Kidney (tissue), 14 donors: ENCODE results near the gene CATSPER4. TPM values are rescaled to one million over a fixed set of nuclear protein-coding genes. Genes with fewer than 3 reads are reported as not detected.
A peak's percentile ranks its signal among the peaks of the same experiment; 100 is the strongest.

Experiments used
- DNase-seq, 5 donors: peaks; one replicate each; pipeline ENCODE4 v3.0.0-alpha.2; 2013 to 2020
- FAIRE-seq: peaks from 2 replicates; lab custom pipeline; 2012; peaks lifted over from hg19 to GRCh38; lab: Jason Lieb, UNC
- H3K27ac ChIP-seq, 2 donors: one replicate each; pipeline ENCODE4 v1.7.0; 2013; ENCODE audit warnings: low read depth in 2 of 2, low read length in 2 of 2, inconsistent platforms in 1 of 2
- H3K27me3 ChIP-seq: one replicate; pipeline ENCODE4 v1.7.1; 2013; ENCODE audit warnings: low read length, inconsistent platforms; ENCODE audit not compliant: control insufficient read depth, insufficient read depth
- H3K36me3 ChIP-seq, 3 donors: one replicate each; pipeline versions ENCODE4 v1.7.0 to v1.7.1; 2013; ENCODE audit warnings: low read length in 3 of 3, control low read depth in 1 of 3, inconsistent platforms in 1 of 3; ENCODE audit not compliant: insufficient read depth in 3 of 3, control insufficient read depth in 2 of 3
- H3K4me1 ChIP-seq, 3 donors: one replicate each; pipeline versions ENCODE4 v1.7.0 to v1.7.1; 2013; ENCODE audit warnings: low read length in 3 of 3, inconsistent platforms in 1 of 3, low read depth in 1 of 3; ENCODE audit not compliant: control insufficient read depth in 2 of 3, insufficient read depth in 2 of 3
- H3K4me3 ChIP-seq, 3 donors: one replicate each; pipeline versions ENCODE4 v1.7.0 to v1.8.1; 2013; ENCODE audit warnings: low read length in 3 of 3, control low read depth in 1 of 3, inconsistent platforms in 1 of 3
- H3K9ac ChIP-seq, 3 donors: one replicate each; pipeline versions ENCODE4 v1.7.0 to v1.7.1; 2013; ENCODE audit warnings: low read length in 3 of 3, control low read depth in 1 of 3, inconsistent platforms in 1 of 3
- H3K9me3 ChIP-seq, 3 donors: one replicate each; pipeline versions ENCODE4 v1.7.0 to v1.7.1; 2013; ENCODE audit warnings: low read length in 3 of 3, control low read depth in 1 of 3, inconsistent platforms in 1 of 3; ENCODE audit not compliant: control insufficient read depth in 2 of 3, insufficient read depth in 1 of 3
- CTCF ChIP-seq: IDR thresholded peaks from 3 replicates; pipeline ENCODE4 v1.5.1; 2012; ENCODE audit warnings: mild to moderate bottlenecking, moderate library complexity, borderline replicate concordance; ENCODE audit not compliant: insufficient read depth; ENCODE audit errors: extremely low read depth
- intact Hi-C: fragments of 100-400 bp; cut with DNase I; formaldehyde crosslinking; loops from one replicate; pipeline ENCODE4 v1.11.1; 2022
- polyA plus RNA-seq: library from polyadenylated mRNA; stranded (reverse); fragments of 350-450 nt; fragmentation: Illumina TruSeq; extraction: RNeasy Lipid Tissue Mini Kit (QIAGEN cat#74804); gene quantifications from one replicate; pipeline ENCODE4 v1.2.3, GENCODE V29; 2014; ENCODE audit warnings: low read depth, low replicate concordance; ENCODE audit not compliant: insufficient read depth
- total RNA-seq: library from RNA; stranded (reverse); fragmentation: NEBNext Ultra II Directional; extraction: Animal tissue kit (Norgen Biotek cat#: 25700); gene quantifications from one replicate; pipeline ENCODE4 v1.2.1, GENCODE V29; 2021
- donor health status: control.
- donor health status: control.
- donor health status: control.
- donor health status: control.
- donor health status: control.
- donor health status: DM: yes; HTN: yes; CAD: no.
- donor health status: Normal renal cell carcinoma (clear cell type).

CATSPER4 gene
- total and polyA plus RNA-seq, 2 donors from 2014 or later, result not detected

GRCh38 chr1:26168410-26169197 is 21.8 kb upstream of the CATSPER4 start, which contains the start of gene C1orf232:
TSS of gene C1orf232 (minus strand) at chr1:26168963. CDS start at chr1:26168499, 464 bp downstream.
- Histone ChIP-seq H3K27ac (peak within 1 kb of the TSS; percentile 33 to 67), H3K27me3 (no peaks in the 10 kb centered on the region), H3K36me3 (peaks cover 0 to 3% (median 0%) of the 10 kb centered on the region in 3 donors), H3K9ac (peak within 1 kb of the TSS in 2 of 3 donors; percentile 68 to 91), H3K4me3 (peak within 1 kb of the TSS; percentile 81 to 95 (median 83)), H3K9me3 (no peaks in the 10 kb centered on the region), H3K4me1 (peaks cover 0 to 10% (median 5%) of the 10 kb centered on the region in 3 donors)
- DNase-seq (peak in 4 of 5 donors; percentile 59 to 86 (median 76)), FAIRE-seq (no peak)
- no peak for TF ChIP-seq CTCF
- intact Hi-C loops, result no loop called here

- no peaks in the 10 kb centered on the region for H3K27me3 ChIP-seq
- peak overlapping the region in 1 of 2 donors; percentile 23 for H3K27ac ChIP-seq
- H3K4me3 ChIP-seq, result peak overlapping the region in 1 of 3 donors; percentile 95
- FAIRE-seq (no peak), DNase-seq (peak in 1 of 5 donors; percentile 54)
- peak overlapping the region in 2 of 3 donors; percentile 13 to 91 for H3K9ac ChIP-seq
- no peaks in the 10 kb centered on the region for H3K9me3 ChIP-seq
- peaks cover 0 to 10% (median 5%) of the 10 kb centered on the region in 3 donors for H3K4me1 ChIP-seq
- no peak for TF ChIP-seq CTCF
- intact Hi-C loops, result no loop called here
- H3K36me3 ChIP-seq, result peaks cover 0 to 3% (median 0%) of the 10 kb centered on the region in 3 donors
These were observed 21.2 kb upstream of the CATSPER4 start for GRCh38 chr1:26169198-26169554.

GRCh38 chr1:26169669-26170471 is 20.5 kb upstream of the CATSPER4 start, which contains the start of gene ZNF593:
TSS of gene ZNF593 (plus strand) at chr1:26169908. CDS start at chr1:26169984, 76 bp downstream.
- Histone ChIP-seq H3K4me3 (peak within 1 kb of the TSS; percentile 81 to 95 (median 83)), H3K36me3 (peaks cover 0 to 3% (median 0%) of the 10 kb centered on the region in 3 donors), H3K27me3 (no peaks in the 10 kb centered on the region), H3K4me1 (peaks cover 0 to 6% (median 5%) of the 10 kb centered on the region in 3 donors), H3K27ac (peak within 1 kb of the TSS; percentile 33 to 67), H3K9me3 (no peaks in the 10 kb centered on the region), H3K9ac (peak within 1 kb of the TSS; percentile 68 to 91 (median 70))
- peak; percentile 92 to 98 (median 96) for DNase-seq
- intact Hi-C loops, result no loop called here
- peak; percentile 38 for FAIRE-seq
- TF ChIP-seq CTCF, result peak; percentile 96
